ENCODE measurements around the gene CRHR1.

The CRHR1 gene

DNA sequence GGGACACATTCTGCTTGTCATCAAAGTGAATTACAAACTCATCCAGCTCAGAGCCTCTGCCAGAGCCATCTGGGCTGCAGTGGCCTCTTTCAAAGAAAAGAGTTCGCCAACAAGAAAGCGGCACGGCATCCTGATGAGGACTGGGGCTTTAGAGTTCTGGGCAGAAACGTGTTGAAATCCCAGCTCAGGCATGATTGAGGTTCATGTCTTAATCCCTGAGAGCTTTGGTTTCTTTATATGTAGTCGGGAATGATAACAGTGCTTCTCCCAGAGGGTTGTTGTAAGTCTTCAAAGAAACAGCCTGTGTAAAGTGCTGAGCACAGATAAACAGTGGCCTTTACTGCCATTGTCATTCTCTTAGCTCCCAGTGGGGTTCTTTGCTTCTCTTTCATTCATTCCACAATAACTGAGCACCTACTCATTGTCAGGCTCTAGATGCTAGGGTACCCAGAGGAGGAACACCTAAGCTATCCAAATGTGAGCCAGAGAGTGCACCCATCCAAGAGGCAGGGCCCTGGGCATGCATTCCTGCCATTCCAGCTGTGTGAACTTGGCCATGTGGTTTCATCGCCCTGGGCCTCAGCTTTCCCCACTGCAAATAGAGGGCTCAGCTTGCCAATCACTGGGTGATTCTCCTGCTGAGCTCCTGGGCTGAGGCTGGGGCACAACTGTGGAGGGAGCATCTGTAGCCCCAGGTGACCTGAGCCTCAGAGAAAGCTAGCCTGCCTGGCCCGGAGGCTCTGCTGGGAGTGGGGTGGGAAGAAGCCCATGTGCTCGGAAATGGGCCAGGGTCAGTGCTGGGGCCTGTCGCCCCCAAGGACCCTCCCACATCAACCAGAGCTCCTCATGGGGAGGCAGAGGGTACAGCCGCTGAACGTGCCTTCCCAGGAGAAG is 38.3 kb upstream of the CRHR1 start:
- TF ChIP-seq FOXP2 (optimal IDR thresholded peaks at IDR 0.05; ENCODE audit: control extremely low read depth, extremely low read length, insufficient read depth) (no peak), EZH2 (IDR thresholded peaks at IDR 0.05) (no peak), POLR2AphosphoS5 (IDR thresholded peaks at IDR 0.05; ENCODE audit: borderline replicate concordance, low read depth, low read length) (no peak)
- no peak for DNase-seq (ENCODE audit: low read depth, low spot score)
- H3K9me3 ChIP-seq (ENCODE audit: low read depth, low read length) = no peaks in the 10 kb centered on the region

DNA sequence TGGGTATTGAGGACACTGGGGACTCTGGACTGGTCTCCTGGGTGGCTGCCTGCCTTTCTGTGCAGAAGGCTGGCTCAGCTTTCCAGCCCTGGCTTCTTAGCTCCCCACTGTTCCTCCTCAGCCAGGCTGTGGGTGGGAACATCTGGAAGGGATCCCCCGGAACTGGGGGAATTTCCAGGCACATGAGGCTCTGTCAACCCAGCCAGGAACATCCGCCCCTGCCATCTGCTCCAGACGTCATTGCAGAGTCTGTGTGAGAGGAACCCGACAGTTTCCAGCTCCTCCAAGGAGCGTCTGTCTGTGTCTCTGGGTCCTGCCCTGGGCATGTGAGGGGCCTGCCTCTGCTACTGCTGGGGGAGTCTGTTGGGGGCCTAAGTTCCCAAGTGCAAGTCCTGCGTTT is 36.2 kb upstream of the CRHR1 start:
- no peak for DNase-seq (ENCODE audit: low read depth, low spot score)
- H3K36me3 ChIP-seq (ENCODE audit: insufficient read depth, low read length) = no peaks in the 10 kb centered on the region
- no peaks in the 10 kb centered on the region for H3K9me3 ChIP-seq (ENCODE audit: low read depth, low read length)
- H3K9ac ChIP-seq (ENCODE audit: insufficient read length) = no peak overlapping the region
- no peak for TF ChIP-seq FOXP2 (optimal IDR thresholded peaks at IDR 0.05; ENCODE audit: control extremely low read depth, extremely low read length, insufficient read depth)
- no peak overlapping the region for H3K27ac ChIP-seq
- H3K4me3 ChIP-seq = no peak overlapping the region

More for the DNA sequence above, 38.3 kb upstream of the CRHR1 start:
- Histone ChIP-seq H3K36me3 (ENCODE audit: insufficient read depth, low read length) (no peaks in the 10 kb centered on the region), H3K4me3 (no peak overlapping the region), H3K9ac (ENCODE audit: insufficient read length) (no peak overlapping the region), H3K27ac (no peak overlapping the region)

GRCh38 chr17:45748731-45749310 is 35.3 kb upstream of the CRHR1 start:
- no peak overlapping the region for H3K4me3 ChIP-seq
- TF ChIP-seq FOXP2 (optimal IDR thresholded peaks at IDR 0.05; ENCODE audit: control extremely low read depth, extremely low read length, insufficient read depth) (no peak), EZH2 (IDR thresholded peaks at IDR 0.05) (no peak), POLR2AphosphoS5 (IDR thresholded peaks at IDR 0.05; ENCODE audit: borderline replicate concordance, low read depth, low read length) (no peak)
- no peak overlapping the region for H3K9ac ChIP-seq (ENCODE audit: insufficient read length)
- H3K36me3 ChIP-seq (ENCODE audit: insufficient read depth, low read length) = no peaks in the 10 kb centered on the region
- H3K9me3 ChIP-seq (ENCODE audit: low read depth, low read length) = no peaks in the 10 kb centered on the region
- DNase-seq (ENCODE audit: low read depth, low spot score) = no peak
- H3K27ac ChIP-seq = no peak overlapping the region

DNA sequence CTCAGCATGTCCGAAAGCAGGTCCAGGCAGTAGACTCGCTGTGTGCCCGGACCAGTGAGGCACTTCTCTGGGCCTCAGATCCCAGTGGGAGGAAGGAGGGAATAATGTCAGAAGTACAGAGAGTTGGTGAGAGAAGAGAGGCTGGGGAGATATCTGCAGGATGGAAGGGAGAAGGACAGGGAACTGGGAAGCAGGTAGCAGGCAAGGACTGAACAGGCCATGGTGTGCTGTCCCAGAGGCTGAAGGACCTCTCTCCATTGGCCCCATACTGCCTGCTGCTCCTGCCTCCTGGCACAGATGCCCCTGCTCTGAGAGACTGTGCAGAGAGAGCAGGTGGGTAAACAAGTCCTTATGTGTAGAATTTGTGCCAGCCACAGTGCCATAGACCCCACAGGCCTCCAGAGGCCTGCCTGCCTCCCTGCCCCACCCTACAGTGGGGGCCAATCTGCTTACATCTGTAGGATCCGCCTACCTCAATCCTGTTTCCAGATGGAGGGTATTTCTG is 34.2 kb upstream of the CRHR1 start:
- Histone ChIP-seq H3K9me3 (ENCODE audit: low read depth, low read length) (no peaks in the 10 kb centered on the region), H3K4me3 (no peak overlapping the region), H3K9ac (ENCODE audit: insufficient read length) (no peak overlapping the region), H3K36me3 (ENCODE audit: insufficient read depth, low read length) (no peaks in the 10 kb centered on the region), H3K27ac (no peak overlapping the region)
- DNase-seq (ENCODE audit: low read depth, low spot score) = no peak
- TF ChIP-seq FOXP2 (optimal IDR thresholded peaks at IDR 0.05; ENCODE audit: control extremely low read depth, extremely low read length, insufficient read depth) (no peak), POLR2AphosphoS5 (IDR thresholded peaks at IDR 0.05; ENCODE audit: borderline replicate concordance, low read depth, low read length) (no peak), EZH2 (IDR thresholded peaks at IDR 0.05) (no peak)

GRCh38 chr17:45750779-45751440 is 33.2 kb upstream of the CRHR1 start:
- no peak for DNase-seq (ENCODE audit: low read depth, low spot score)
- no peak overlapping the region for H3K4me3 ChIP-seq
- no peaks in the 10 kb centered on the region for H3K9me3 ChIP-seq (ENCODE audit: low read depth, low read length)
- H3K36me3 ChIP-seq (ENCODE audit: insufficient read depth, low read length) = no peaks in the 10 kb centered on the region
- no peak overlapping the region for H3K27ac ChIP-seq
- H3K9ac ChIP-seq (ENCODE audit: insufficient read length) = no peak overlapping the region
- no peak for TF ChIP-seq POLR2AphosphoS5 (IDR thresholded peaks at IDR 0.05; ENCODE audit: borderline replicate concordance, low read depth, low read length)
- TF ChIP-seq FOXP2 (optimal IDR thresholded peaks at IDR 0.05; ENCODE audit: control extremely low read depth, extremely low read length, insufficient read depth) = no peak
- TF ChIP-seq EZH2 (IDR thresholded peaks at IDR 0.05) = no peak

GRCh38 chr17:45751466-45751865 is 32.7 kb upstream of the CRHR1 start:
- no peak for TF ChIP-seq POLR2AphosphoS5 (IDR thresholded peaks at IDR 0.05; ENCODE audit: borderline replicate concordance, low read depth, low read length)
- no peak for DNase-seq (ENCODE audit: low read depth, low spot score)
- Histone ChIP-seq H3K9ac (ENCODE audit: insufficient read length) (no peak overlapping the region), H3K36me3 (ENCODE audit: insufficient read depth, low read length) (no peaks in the 10 kb centered on the region), H3K4me3 (no peak overlapping the region), H3K9me3 (ENCODE audit: low read depth, low read length) (no peaks in the 10 kb centered on the region), H3K27ac (no peak overlapping the region)

DNA sequence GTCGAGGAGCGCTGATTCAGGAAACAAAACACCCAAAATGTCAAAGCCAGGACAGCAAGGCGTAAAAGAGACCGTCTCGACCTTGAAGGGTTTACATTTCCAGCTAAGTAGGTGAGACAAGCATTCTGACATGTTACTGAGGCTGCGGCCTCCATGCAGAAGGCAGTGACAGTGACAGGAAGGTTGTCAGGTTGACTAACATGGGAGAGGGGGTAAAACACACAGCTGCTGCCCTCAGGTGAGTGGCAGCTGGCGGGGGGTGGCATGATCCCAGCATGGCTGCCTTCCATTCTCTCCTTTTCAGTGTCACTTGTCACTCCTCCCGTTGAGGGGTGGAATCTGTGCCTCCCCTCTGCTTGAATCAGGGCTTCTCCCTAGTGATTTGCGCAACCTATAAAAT is 31.9 kb upstream of the CRHR1 start:
- Histone ChIP-seq H3K36me3 (ENCODE audit: insufficient read depth, low read length) (no peaks in the 10 kb centered on the region), H3K27ac (no peak overlapping the region), H3K9me3 (ENCODE audit: low read depth, low read length) (no peaks in the 10 kb centered on the region), H3K9ac (ENCODE audit: insufficient read length) (no peak overlapping the region), H3K4me3 (no peak overlapping the region)
- DNase-seq (ENCODE audit: low read depth, low spot score) = no peak
- TF ChIP-seq POLR2AphosphoS5 (IDR thresholded peaks at IDR 0.05; ENCODE audit: borderline replicate concordance, low read depth, low read length) = no peak
- no peak for TF ChIP-seq EZH2 (IDR thresholded peaks at IDR 0.05)
- TF ChIP-seq FOXP2 (optimal IDR thresholded peaks at IDR 0.05; ENCODE audit: control extremely low read depth, extremely low read length, insufficient read depth) = no peak

GRCh38 chr17:45753645-45754225 is 30.4 kb upstream of the CRHR1 start:
- Histone ChIP-seq H3K36me3 (ENCODE audit: insufficient read depth, low read length) (no peaks in the 10 kb centered on the region), H3K4me3 (no peak overlapping the region), H3K9ac (ENCODE audit: insufficient read length) (no peak overlapping the region), H3K27ac (no peak overlapping the region), H3K9me3 (ENCODE audit: low read depth, low read length) (no peaks in the 10 kb centered on the region)
- DNase-seq (ENCODE audit: low read depth, low spot score) = no peak
- TF ChIP-seq FOXP2 (optimal IDR thresholded peaks at IDR 0.05; ENCODE audit: control extremely low read depth, extremely low read length, insufficient read depth) (no peak), EZH2 (IDR thresholded peaks at IDR 0.05) (no peak), POLR2AphosphoS5 (IDR thresholded peaks at IDR 0.05; ENCODE audit: borderline replicate concordance, low read depth, low read length) (no peak)
